HG03097 (cell line): ENCODE data around the gene TMEM176A.
"Not testable (repeated sequence)": the region's sequence is repeated elsewhere in the genome, so short reads cannot be mapped to it uniquely, and the experiment has no call there.

Experiments used
- ATAC-seq: cut with Tn5 transposase; IDR thresholded peaks from one replicate; pipeline ENCODE4 v1.9.1; 2021; ENCODE audit not compliant: unreplicated experiment, low FRiP score

TMEM176A gene

GRCh38 chr7:150807616-150808438 is 7.3 kb downstream of the TMEM176A start:
- not testable (repeated sequence) for ATAC-seq

- no peak for ATAC-seq
Measured at GRCh38 chr7:150814328-150815001, 13.9 kb downstream of the TMEM176A start.

- ATAC-seq, result no peak
Measured at GRCh38 chr7:150818971-150819370, 18.4 kb downstream of the TMEM176A start.

- ATAC-seq, result no peak
Measured at GRCh38 chr7:150820148-150820547, 19.6 kb downstream of the TMEM176A start.

- no peak for ATAC-seq
Measured at GRCh38 chr7:150820578-150821198, 20.1 kb downstream of the TMEM176A start.

- ATAC-seq, result no peak
Measured at GRCh38 chr7:150823043-150823442, 22.5 kb downstream of the TMEM176A start.

GRCh38 chr7:150823484-150824126 is 23.0 kb downstream of the TMEM176A start:
- ATAC-seq, result no peak

- no peak for ATAC-seq
Measured at GRCh38 chr7:150824379-150825177, 24.0 kb downstream of the TMEM176A start.

GRCh38 chr7:150826061-150826849 is 25.7 kb downstream of the TMEM176A start:
- no peak for ATAC-seq

- no peak for ATAC-seq
Measured at GRCh38 chr7:150828384-150828783, 27.8 kb downstream of the TMEM176A start.

GRCh38 chr7:150829426-150829825 is 28.9 kb downstream of the TMEM176A start:
- ATAC-seq, result no peak

GRCh38 chr7:150830937-150831336 is 30.4 kb downstream of the TMEM176A start:
- ATAC-seq, result no peak

GRCh38 chr7:150831851-150832250 is 31.3 kb downstream of the TMEM176A start:
- no peak for ATAC-seq

- no peak for ATAC-seq
Measured at GRCh38 chr7:150835019-150835418, 34.5 kb downstream of the TMEM176A start.

- ATAC-seq, result no peak
Measured at GRCh38 chr7:150835702-150836280, 35.2 kb downstream of the TMEM176A start.

GRCh38 chr7:150838965-150839650 is 38.5 kb downstream of the TMEM176A start:
- ATAC-seq, result no peak

GRCh38 chr7:150842018-150842417 is 41.4 kb downstream of the TMEM176A start:
- no peak for ATAC-seq

- no peak for ATAC-seq
Measured at GRCh38 chr7:150842716-150843115, 42.1 kb downstream of the TMEM176A start.
